HCT116 (cell line): Measurements from ENCODE around the gene PLXDC1. TPM values are rescaled to one million over a fixed set of nuclear protein-coding genes. Genes with fewer than 3 reads are reported as not detected.

Source experiments
- ATAC-seq: fragments of 200-7000 bp; cut with Tn5 transposase; 2 replicates; pipeline ENCODE4 v1.9.1; 2020; ENCODE audit warnings: mild to moderate bottlenecking, moderate library complexity
- BruUV-seq: library from RNA; stranded (reverse); fragments of 400-500 nt; replicated peaks from 2 replicates; lab custom pipeline; 2021; lab: Mats Ljungman, UMichigan
- CTCF ChIA-PET: fragments of 300-600 bp; sonication (Branson Sonifier 250); formaldehyde crosslinking; loops from one replicate; lab custom pipeline; 2021; ENCODE audit warnings: antibody characterized with exemption; lab: Charles Lee
- POLR2A ChIA-PET: fragments of 300-600, 350-600 bp; sonication (Branson Sonifier 250); formaldehyde crosslinking; loops from one replicate; lab custom pipeline; 2021; ENCODE audit warnings: antibody characterized with exemption; lab: Charles Lee
- RAD21 ChIA-PET, 2 experiments: fragments of 300-600 bp; sonication (Branson Sonifier 250); formaldehyde crosslinking; loops; one replicate each; lab custom pipeline; 2023; ENCODE audit warnings: low total read pairs in 2 of 2; ENCODE audit not compliant: uncharacterized antibody in 2 of 2, unreplicated experiment in 2 of 2, low non-redundant PET in 1 of 2; lab: Charles Lee
- DNase-seq: peaks from one replicate; pipeline ENCODE4 v3.0.0-alpha.2; 2010; ENCODE audit warnings: low read depth, low spot score
- H2AFZ ChIP-seq: fragments of 200-600 bp; shearing (Covaris generic), sonication (generic); 2 replicates; pipeline ENCODE4 v1.6.1; 2017; ENCODE audit warnings: low read depth, mixed run types, mixed read lengths, antibody characterized with exemption, low read length; ENCODE audit not compliant: poor library complexity, severe bottlenecking
- H3K27ac ChIP-seq: 2 replicates; pipeline ENCODE4 v1.5.1; 2012; ENCODE audit warnings: low read depth, low read length
- H3K27me3 ChIP-seq: fragments of 200-600 bp; sonication (generic); 2 replicates; pipeline ENCODE4 v1.6.1; 2016; ENCODE audit warnings: mixed run types, low read length, mixed read lengths; ENCODE audit not compliant: insufficient read depth
- H3K36me3 ChIP-seq, 2 experiments: fragments of 200-500 bp in 1 of 2; fragments of 200-600 bp in 1 of 2; sonication (Bioruptor generic) in 1 of 2; sonication (generic) in 1 of 2; 2 replicates each; pipeline versions ENCODE4 v1.5.1 to v1.6.1; 2014 to 2016; ENCODE audit warnings: low read length in 2 of 2, inconsistent platforms in 1 of 2, mixed read lengths in 1 of 2, mixed run types in 1 of 2; ENCODE audit not compliant: insufficient read depth in 2 of 2, control insufficient read depth in 1 of 2
- H3K4me1 ChIP-seq, 2 experiments: fragments of 200-600 bp in 1 of 2; sonication (generic) in 1 of 2; 2 replicates each; pipeline versions ENCODE4 v1.5.1 to v1.6.1; 2012 to 2017; ENCODE audit warnings: low read length in 2 of 2, inconsistent platforms in 1 of 2, mild to moderate bottlenecking in 1 of 2, mixed read lengths in 1 of 2, mixed run types in 1 of 2, moderate library complexity in 1 of 2; ENCODE audit not compliant: insufficient read depth in 2 of 2, control insufficient read depth in 1 of 2
- H3K4me2 ChIP-seq: fragments of 200-600 bp; sonication (generic); 2 replicates; pipeline ENCODE4 v1.6.1; 2017; ENCODE audit warnings: mixed run types, low read length, mixed read lengths
- H3K4me3 ChIP-seq, 2 experiments: fragments of 200-600 bp in 1 of 2; sonication (generic) in 1 of 2; replicated peaks in 1 of 2; 2 replicates each; pipeline ENCODE4 v1.5.1; 2011 to 2016; ENCODE audit warnings: low read length in 2 of 2, control low read depth in 1 of 2, low read depth in 1 of 2, mild to moderate bottlenecking in 1 of 2, mixed read lengths in 1 of 2, mixed run types in 1 of 2
- H3K79me2 ChIP-seq: fragments of 200-600 bp; sonication (generic); 2 replicates; pipeline ENCODE4 v1.6.1; 2017; ENCODE audit warnings: mild to moderate bottlenecking, mixed run types, low read length, moderate library complexity, mixed read lengths; ENCODE audit not compliant: insufficient read depth
- H3K9ac ChIP-seq: fragments of 200-600 bp; sonication (generic); 2 replicates; pipeline ENCODE4 v1.6.1; 2016; ENCODE audit warnings: low read length, mixed read lengths
- H3K9me2 ChIP-seq: fragments of 200-600 bp; sonication (generic), shearing (Covaris generic); 2 replicates; pipeline ENCODE4 v1.6.1; 2017; ENCODE audit warnings: mixed run types, mild to moderate bottlenecking, moderate library complexity; ENCODE audit not compliant: insufficient read depth
- H3K9me3 ChIP-seq, 2 experiments: fragments of 200-500 bp in 1 of 2; fragments of 200-600 bp in 1 of 2; sonication (Bioruptor generic) in 1 of 2; sonication (generic) in 1 of 2; 2 replicates each; pipeline ENCODE4 v1.6.1; 2014 to 2017; ENCODE audit warnings: low read length in 2 of 2, mixed read lengths in 2 of 2, inconsistent platforms in 1 of 2, low read depth in 1 of 2, mild to moderate bottlenecking in 1 of 2, mixed run types in 1 of 2, moderate library complexity in 1 of 2; ENCODE audit not compliant: control insufficient read depth in 1 of 2, insufficient read depth in 1 of 2
- H4K20me1 ChIP-seq: fragments of 200-600 bp; sonication (generic), shearing (Covaris generic); 2 replicates; pipeline ENCODE4 v1.6.1; 2017; ENCODE audit warnings: mixed run types, mild to moderate bottlenecking, moderate library complexity; ENCODE audit not compliant: insufficient read depth
- CBX3 ChIP-seq: IDR thresholded peaks from 2 replicates; pipeline ENCODE4 v1.6.1; 2012; ENCODE audit warnings: low read depth
- CEBPB ChIP-seq: IDR thresholded peaks from 2 replicates; pipeline ENCODE4 v1.6.1; 2012; ENCODE audit warnings: low read depth
- EGR1 ChIP-seq: IDR thresholded peaks from 2 replicates; pipeline ENCODE4 v1.6.1; 2012; ENCODE audit warnings: low read depth
- ELF1 ChIP-seq: IDR thresholded peaks from 2 replicates; pipeline ENCODE4 v1.6.1; 2012; ENCODE audit warnings: low read depth, borderline replicate concordance
- EZH2 ChIP-seq: fragments of 200-600 bp; sonication (generic); IDR thresholded peaks from 2 replicates; pipeline ENCODE4 v1.6.1; 2017; ENCODE audit warnings: antibody characterized with exemption, mixed run types
- EZH2phosphoT487 ChIP-seq: fragments of 200-600 bp; IDR thresholded peaks from 2 replicates; pipeline ENCODE4 v1.6.1; 2018; ENCODE audit warnings: antibody characterized with exemption, borderline replicate concordance
- FOSL1 ChIP-seq: IDR thresholded peaks from 2 replicates; pipeline ENCODE4 v1.6.1; 2012; ENCODE audit warnings: low read depth
- JUND ChIP-seq: IDR thresholded peaks from 2 replicates; pipeline ENCODE4 v1.6.1; 2012
- POLR2A ChIP-seq: IDR thresholded peaks from 2 replicates; pipeline ENCODE4 v1.7.0; 2011; ENCODE audit warnings: borderline replicate concordance; ENCODE audit not compliant: insufficient read depth, insufficient read length; ENCODE audit errors: extremely low read depth
- RAD21 ChIP-seq: IDR thresholded peaks from 2 replicates; pipeline ENCODE4 v1.6.1; 2012; ENCODE audit warnings: low read depth, mild to moderate bottlenecking
- SIN3A ChIP-seq: IDR thresholded peaks from 2 replicates; pipeline ENCODE4 v1.6.1; 2012; ENCODE audit warnings: low read depth
- SP1 ChIP-seq: IDR thresholded peaks from 2 replicates; pipeline ENCODE4 v1.6.1; 2012; ENCODE audit warnings: low read depth
- SRF ChIP-seq: IDR thresholded peaks from 2 replicates; pipeline ENCODE4 v1.6.1; 2012; ENCODE audit warnings: low read depth
- YY1 ChIP-seq: IDR thresholded peaks from 2 replicates; pipeline ENCODE4 v1.6.1; 2011; ENCODE audit warnings: low read length, low read depth, moderate library complexity, mild to moderate bottlenecking; ENCODE audit not compliant: insufficient replicate concordance; ENCODE audit errors: extremely low read depth
- ZFX ChIP-seq: fragments of 450-650 bp; IDR thresholded peaks from 2 replicates; pipeline ENCODE4 v1.6.1; 2017
- ZNF274 ChIP-seq: fragments of 200-500 bp; sonication (Bioruptor generic); IDR thresholded peaks from 2 replicates; pipeline ENCODE4 v1.6.1; 2014; ENCODE audit warnings: mild to moderate bottlenecking, low read depth, low read length, inconsistent platforms
- intact Hi-C: fragments of 100-400 bp; cut with micrococcal nuclease; formaldehyde crosslinking; loops from 2 replicates; pipeline ENCODE4 v1.10.0; 2022
- total RNA-seq: library from RNA; stranded (reverse); gene quantifications from one replicate; pipeline ENCODE4 v1.2.1, GENCODE V29; 2021; ENCODE audit not compliant: unreplicated experiment
- TF ChIP-seq, protein P1 (sequence below): IDR thresholded peaks from 2 replicates; pipeline ENCODE4 v1.6.1; 2011; ENCODE audit warnings: mild to moderate bottlenecking, low read length, moderate library complexity; ENCODE audit not compliant: insufficient replicate concordance; ENCODE audit errors: extremely low read depth
- TF ChIP-seq, protein P2 (sequence below): IDR thresholded peaks from 2 replicates; pipeline ENCODE4 v1.6.1; 2012; ENCODE audit warnings: low read depth

The PLXDC1 gene
- total RNA-seq, 1 experiment from 2014 or later, result 1.8 TPM

DNA sequence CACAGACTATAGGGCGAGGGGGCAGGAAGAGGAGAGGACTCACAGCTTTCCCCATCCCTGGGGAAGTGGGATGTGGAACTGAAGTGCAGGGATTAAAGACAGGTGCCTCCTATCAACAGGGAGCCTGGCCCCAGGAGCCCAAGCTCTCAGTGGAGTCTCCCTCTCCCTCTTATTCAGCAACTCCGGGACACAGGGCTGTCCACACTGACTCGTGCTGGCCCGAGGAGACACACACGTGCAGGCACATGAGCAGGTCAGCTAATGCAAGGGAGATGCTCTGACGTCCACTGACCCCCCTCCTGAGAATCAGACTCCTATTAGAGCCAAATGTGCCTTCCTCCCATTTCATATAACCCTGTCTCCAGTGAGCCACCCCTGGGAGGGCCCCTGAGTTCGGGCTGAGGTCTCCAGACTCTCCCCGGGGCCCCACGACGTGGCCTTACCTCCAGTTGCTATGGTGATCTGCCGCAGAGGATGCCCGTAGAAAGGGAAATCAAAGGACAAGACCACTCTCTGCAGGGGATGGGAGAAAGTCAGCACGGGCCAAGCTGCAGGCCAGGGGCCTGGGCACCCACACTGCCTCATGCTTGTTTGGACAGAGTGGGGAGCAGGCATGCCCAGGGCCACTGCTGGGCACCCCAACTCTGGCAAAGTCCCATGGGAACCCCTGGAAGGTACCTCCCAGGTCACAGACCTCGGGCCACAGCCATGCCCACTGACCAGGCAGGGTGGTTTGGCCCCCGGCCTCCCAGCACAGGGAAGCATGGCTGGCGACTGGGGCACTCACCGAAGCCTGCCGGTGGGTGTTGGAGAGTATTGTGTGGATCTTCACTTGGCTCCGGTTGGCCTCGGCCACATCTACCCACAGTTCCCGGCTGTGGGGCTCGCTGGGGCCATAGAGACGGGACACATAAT is 42.7 kb downstream of the PLXDC1 start (continued):
- TF ChIP-seq EGR1 (no peak), SIN3A (no peak)

DNA sequence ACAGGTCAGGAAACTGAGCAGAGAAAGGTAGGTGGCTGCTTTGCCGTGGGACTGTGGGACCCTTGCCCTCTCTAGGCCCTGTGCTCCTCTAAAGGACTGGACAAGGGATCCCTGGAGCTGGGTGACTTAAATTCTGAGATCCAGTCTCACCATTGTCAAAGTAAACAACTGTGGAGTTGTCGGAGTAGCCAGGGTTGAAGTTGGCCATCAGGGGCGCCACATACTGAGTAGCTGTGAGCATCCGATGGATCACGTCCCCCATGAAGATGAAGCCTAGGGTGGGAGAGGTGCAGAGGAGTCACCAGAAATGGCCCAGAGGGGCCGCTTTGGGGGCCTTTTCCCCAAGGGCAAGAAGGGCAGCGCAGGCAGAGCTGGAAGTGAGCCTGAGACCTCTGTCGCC is 43.5 kb downstream of the PLXDC1 start:
- no peak overlapping the region for H2AFZ ChIP-seq
- no peak overlapping the region for H3K9ac ChIP-seq
- H3K9me2 ChIP-seq, result no peaks in the 10 kb centered on the region
- intact Hi-C loops, result no loop called here
- RAD21 ChIA-PET, result no interaction called here
- no peak for DNase-seq
- H3K4me3 ChIP-seq, result no peak overlapping the region
- TF ChIP-seq ELF1 (no peak), CEBPB (no peak), JUND (no peak), RAD21 (no peak), EZH2phosphoT487 (no peak), POLR2A (no peak), YY1 (no peak), SRF (no peak), ZNF274 (no peak), SP1 (no peak), SIN3A (no peak), CBX3 (no peak), FOSL1 (no peak), EZH2 (no peak), ZFX (no peak)
- TF ChIP-seq, protein P1, sequence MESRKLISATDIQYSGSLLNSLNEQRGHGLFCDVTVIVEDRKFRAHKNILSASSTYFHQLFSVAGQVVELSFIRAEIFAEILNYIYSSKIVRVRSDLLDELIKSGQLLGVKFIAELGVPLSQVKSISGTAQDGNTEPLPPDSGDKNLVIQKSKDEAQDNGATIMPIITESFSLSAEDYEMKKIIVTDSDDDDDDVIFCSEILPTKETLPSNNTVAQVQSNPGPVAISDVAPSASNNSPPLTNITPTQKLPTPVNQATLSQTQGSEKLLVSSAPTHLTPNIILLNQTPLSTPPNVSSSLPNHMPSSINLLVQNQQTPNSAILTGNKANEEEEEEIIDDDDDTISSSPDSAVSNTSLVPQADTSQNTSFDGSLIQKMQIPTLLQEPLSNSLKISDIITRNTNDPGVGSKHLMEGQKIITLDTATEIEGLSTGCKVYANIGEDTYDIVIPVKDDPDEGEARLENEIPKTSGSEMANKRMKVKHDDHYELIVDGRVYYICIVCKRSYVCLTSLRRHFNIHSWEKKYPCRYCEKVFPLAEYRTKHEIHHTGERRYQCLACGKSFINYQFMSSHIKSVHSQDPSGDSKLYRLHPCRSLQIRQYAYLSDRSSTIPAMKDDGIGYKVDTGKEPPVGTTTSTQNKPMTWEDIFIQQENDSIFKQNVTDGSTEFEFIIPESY, result no peak
- TF ChIP-seq, protein P2, sequence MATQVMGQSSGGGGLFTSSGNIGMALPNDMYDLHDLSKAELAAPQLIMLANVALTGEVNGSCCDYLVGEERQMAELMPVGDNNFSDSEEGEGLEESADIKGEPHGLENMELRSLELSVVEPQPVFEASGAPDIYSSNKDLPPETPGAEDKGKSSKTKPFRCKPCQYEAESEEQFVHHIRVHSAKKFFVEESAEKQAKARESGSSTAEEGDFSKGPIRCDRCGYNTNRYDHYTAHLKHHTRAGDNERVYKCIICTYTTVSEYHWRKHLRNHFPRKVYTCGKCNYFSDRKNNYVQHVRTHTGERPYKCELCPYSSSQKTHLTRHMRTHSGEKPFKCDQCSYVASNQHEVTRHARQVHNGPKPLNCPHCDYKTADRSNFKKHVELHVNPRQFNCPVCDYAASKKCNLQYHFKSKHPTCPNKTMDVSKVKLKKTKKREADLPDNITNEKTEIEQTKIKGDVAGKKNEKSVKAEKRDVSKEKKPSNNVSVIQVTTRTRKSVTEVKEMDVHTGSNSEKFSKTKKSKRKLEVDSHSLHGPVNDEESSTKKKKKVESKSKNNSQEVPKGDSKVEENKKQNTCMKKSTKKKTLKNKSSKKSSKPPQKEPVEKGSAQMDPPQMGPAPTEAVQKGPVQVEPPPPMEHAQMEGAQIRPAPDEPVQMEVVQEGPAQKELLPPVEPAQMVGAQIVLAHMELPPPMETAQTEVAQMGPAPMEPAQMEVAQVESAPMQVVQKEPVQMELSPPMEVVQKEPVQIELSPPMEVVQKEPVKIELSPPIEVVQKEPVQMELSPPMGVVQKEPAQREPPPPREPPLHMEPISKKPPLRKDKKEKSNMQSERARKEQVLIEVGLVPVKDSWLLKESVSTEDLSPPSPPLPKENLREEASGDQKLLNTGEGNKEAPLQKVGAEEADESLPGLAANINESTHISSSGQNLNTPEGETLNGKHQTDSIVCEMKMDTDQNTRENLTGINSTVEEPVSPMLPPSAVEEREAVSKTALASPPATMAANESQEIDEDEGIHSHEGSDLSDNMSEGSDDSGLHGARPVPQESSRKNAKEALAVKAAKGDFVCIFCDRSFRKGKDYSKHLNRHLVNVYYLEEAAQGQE, result no peak
- TF ChIP-seq, all 23 proteins: peak for 0
- Histone ChIP-seq H4K20me1 (no peaks in the 10 kb centered on the region), H3K9me3 (no peaks in the 10 kb centered on the region), H3K4me1 (no peaks in the 10 kb centered on the region), H3K27me3 (0 out of 2 replicates have a peak, but pooled peaks cover 4% of the 10 kb centered on the region), H3K79me2 (no peaks in the 10 kb centered on the region), H3K4me2 (no peak overlapping the region), H3K36me3 (no peaks in the 10 kb centered on the region), H3K27ac (no peak overlapping the region)
- BruUV-seq, result no TSS peak
- ATAC-seq, result no peak
- ChIA-PET POLR2A (no interaction called here), CTCF (no interaction called here)
